Renal cortex interstitium (tissue), 11 donors: Measurements from ENCODE around the gene PLXDC1. TPM values are rescaled to one million over a fixed set of nuclear protein-coding genes. Genes with fewer than 3 reads are reported as not detected.
A peak's percentile ranks its signal among the peaks of the same experiment; 100 is the strongest.
"Not testable (repeated sequence)": the region's sequence is repeated elsewhere in the genome, so short reads cannot be mapped to it uniquely, and the experiment has no call there.

Experiments used
- DNase-seq, 11 donors: peaks; one replicate each; pipeline ENCODE4 v3.0.0-alpha.2; 2013; ENCODE audit warnings: low read depth in 9 of 11, low spot score in 4 of 11; ENCODE audit errors: extremely low read depth in 1 of 11
- polyA plus RNA-seq, 3 donors: library from polyadenylated mRNA; unstranded; fragments of 120-200 nt; gene quantifications; one replicate each; pipeline ENCODE4 v1.2.1, GENCODE V29; 2013; ENCODE audit not compliant: insufficient read length in 3 of 3

The PLXDC1 gene
- polyA plus RNA-seq, 3 donors = 4.9 to 9.2 (median 7.2) TPM

GRCh38 chr17:39187152-39187830 is 35.9 kb upstream of the PLXDC1 start:
- DNase-seq = no peak

- no peak for DNase-seq
These were observed 35.1 kb upstream of the PLXDC1 start for GRCh38 chr17:39186481-39187002.

DNA sequence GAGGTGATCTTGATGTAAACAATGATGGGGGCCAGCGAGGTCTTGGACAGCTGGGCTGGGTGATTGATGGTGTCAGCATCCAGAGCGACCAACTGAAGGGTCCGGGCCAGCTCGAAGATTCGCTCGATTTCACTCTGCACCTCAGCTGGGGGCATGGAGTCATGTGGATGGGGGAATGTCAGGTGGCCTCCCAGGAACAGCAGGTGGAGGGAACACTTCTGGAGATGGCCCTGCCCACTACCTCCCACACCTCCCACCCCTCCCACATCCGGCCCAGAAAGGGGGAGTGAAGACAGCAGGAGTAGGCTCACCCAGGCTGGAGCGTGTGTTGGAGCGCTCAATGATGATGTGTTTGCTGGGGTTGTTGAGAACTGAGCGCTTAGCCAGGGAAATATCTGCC is 32.3 kb upstream of the PLXDC1 start:
- no peak for DNase-seq

- DNase-seq = no peak
These were observed 31.6 kb upstream of the PLXDC1 start for GRCh38 chr17:39183045-39183444.

DNA sequence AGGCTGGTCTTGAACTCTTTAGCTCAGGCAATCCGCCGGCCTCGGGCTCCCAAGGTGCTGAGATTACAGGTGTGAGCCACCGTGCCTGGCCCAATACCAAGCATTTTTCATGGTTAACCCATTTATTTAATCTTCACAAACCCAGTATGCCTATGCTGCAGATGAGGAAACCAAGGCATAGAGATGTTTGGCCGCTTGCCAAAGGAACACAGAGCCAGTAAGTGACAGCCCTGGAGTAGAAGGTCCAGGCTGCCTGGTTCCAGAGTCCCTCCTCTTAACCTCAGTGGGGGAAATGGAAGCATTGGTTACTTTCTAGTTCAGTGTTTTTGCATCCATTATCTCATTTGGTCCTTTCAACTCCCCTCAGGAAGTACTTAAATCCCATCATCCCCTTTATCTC is 29.9 kb upstream of the PLXDC1 start:
- no peak for DNase-seq

- no peak for DNase-seq
These were observed 27.1 kb upstream of the PLXDC1 start for GRCh38 chr17:39178536-39178935.

GRCh38 chr17:39177256-39177655 is 25.8 kb upstream of the PLXDC1 start:
- DNase-seq = no peak

DNA sequence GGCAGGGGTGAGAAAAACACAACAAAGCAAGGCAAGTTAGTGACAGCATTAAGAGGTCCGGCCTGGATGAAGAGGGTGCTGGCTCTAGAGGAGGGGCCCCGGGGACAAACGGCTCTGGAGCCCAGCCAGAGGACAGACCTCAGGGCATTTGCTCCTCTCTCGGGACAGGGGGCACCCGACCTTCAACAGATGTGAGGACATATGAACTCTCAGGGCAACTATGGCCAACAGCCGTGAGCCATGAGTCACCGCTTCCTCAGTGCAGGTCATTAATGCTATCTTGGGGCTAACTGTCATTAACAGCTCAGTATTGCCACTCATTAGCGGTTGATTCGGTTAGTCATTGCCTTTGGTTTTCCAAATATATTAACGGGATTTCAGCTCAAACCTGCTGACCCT is 24.3 kb upstream of the PLXDC1 start:
- DNase-seq = no peak

DNA sequence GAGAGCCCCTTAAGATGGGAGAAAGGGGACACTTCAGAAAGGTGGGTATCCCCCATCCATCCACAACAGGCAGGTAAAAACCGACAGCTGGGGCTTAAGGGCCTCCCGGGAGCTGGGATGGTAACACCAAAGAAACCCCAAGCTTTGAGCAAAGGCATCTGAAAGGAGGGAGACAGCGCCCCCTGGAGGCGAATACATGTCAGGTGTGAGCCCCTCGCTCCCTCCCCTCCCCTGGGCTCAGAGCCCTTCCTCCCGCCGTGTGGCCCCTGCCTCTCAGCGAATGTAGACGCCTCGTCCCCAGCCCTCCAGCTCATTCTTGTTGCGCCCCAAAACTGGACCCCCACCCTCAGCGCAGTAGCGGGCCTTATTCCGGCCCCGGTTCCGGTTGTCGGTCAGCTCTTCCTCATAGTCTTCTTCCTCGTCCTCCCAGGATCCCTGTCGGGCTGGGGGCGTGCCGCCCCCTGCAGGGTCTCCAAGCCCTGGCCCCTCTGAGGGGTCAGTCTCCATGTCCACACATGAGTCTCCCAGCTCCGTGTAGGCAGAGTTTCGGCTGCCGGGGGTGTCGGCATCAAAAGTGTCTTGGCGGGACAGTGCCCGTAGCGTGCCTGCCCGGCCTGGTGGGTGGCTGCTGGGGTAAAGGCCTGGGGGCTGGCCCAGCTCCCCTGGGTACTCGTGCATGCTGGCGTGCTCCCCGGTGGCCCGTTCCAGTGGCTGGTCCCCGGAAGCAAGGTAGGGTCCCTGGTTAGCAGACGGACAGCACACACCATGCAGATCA is 23.7 kb upstream of the PLXDC1 start:
- DNase-seq = peak in 7 of 11 donors; percentile 63 to 77 (median 70)

GRCh38 chr17:39173526-39174274 is 22.3 kb upstream of the PLXDC1 start:
- no peak for DNase-seq

- DNase-seq = no peak
These were observed 21.6 kb upstream of the PLXDC1 start for GRCh38 chr17:39173080-39173479.

DNA sequence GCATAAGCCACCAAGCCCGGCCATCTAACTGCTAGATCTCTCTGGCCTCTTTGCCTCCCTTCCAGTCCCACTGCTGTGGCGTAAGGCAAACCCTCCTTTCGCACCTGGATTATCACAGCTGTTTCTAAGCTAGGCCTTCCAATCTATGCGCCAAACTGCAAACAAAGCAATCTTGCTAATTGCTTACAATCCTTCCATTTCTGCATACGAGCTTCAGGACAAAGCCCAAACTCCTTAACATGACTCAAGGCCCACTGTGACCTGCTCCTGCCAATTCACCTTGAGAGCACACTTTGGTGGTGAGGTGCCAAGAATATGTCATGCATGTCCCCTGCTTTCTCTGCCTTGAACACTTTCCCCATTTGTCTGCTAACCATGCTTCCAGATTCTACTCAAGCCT is 20.5 kb upstream of the PLXDC1 start:
- no peak for DNase-seq

- no peak for DNase-seq
These were observed 19.1 kb upstream of the PLXDC1 start for GRCh38 chr17:39170558-39170957.

GRCh38 chr17:39170109-39170508 is 18.7 kb upstream of the PLXDC1 start:
- DNase-seq = no peak

DNA sequence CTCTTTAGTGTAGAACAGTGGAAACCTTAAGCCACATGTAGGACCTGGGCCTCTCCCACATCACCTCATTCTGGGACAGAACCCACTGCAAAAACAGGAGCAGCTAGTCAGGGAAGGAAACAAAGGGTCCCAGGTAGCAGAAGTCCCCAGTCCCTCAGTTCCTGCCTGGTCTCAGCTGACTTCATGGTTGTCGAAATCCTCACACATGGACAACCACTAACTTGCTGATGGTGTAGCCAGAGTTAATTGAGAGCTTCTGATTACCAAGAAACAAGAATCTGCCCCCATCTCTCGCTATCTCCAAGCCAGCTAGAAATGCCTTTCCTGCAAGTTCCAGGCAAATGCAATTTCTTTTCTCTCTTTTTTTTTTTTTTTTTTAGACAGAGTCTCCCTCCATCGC is 18.1 kb upstream of the PLXDC1 start:
- no peak for DNase-seq

- DNase-seq = no peak
These were observed 17.7 kb upstream of the PLXDC1 start for GRCh38 chr17:39169101-39169500.

DNA sequence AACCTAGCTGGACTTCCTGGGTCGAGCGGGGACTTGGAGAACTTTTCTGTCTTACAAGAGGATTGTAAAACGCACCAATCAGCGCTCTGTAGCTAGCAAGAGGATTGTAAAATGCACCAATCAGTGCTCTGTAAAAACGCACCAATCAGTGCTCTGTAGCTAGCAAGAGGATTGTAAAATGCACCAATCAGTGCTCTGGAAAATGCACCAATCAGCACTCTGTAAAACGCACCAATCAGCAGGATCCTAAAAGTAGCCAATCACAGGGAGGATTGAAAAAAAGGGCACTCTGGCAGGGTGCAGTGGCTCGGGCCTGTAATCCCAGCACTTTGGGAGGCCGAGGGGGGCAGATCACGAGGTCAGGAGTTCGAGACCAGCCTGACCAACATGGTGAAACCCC is 17.1 kb upstream of the PLXDC1 start:
- not testable (repeated sequence) for DNase-seq

GRCh38 chr17:39167476-39167875 is 16.0 kb upstream of the PLXDC1 start:
- no peak for DNase-seq

- DNase-seq = no peak
These were observed 15.2 kb upstream of the PLXDC1 start for GRCh38 chr17:39166437-39167335.
